A549 (cell line): ENCODE data around the gene WDHD1.
A peak's percentile ranks its signal among the peaks of the same experiment; 100 is the strongest.

ENCODE experiments used
- CEBPB ChIP-seq, 2 experiments: fragments of >200 bp in 1 of 2; sonication (Bioruptor Twin) in 1 of 2; formaldehyde crosslinking in 1 of 2; IDR thresholded peaks; 2 replicates each; pipeline ENCODE4 v1.6.1; 2012 to 2016
- EP300 ChIP-seq, 2 experiments: fragments of >200 bp; sonication (Bioruptor Twin); formaldehyde crosslinking; IDR thresholded peaks; 2 replicates in 1 of 2; 3 replicates in 1 of 2; pipeline ENCODE4 v1.6.1; 2016 to 2017
- ESRRA ChIP-seq: fragments of 150-350 bp; IDR thresholded peaks from 2 replicates; pipeline ENCODE4 v1.6.1; 2014; ENCODE audit warnings: mild to moderate bottlenecking, low read length, borderline replicate concordance
- FOSL2 ChIP-seq, 2 experiments: fragments of 450-650 bp in 1 of 2; fragments of >200 bp in 1 of 2; sonication (Bioruptor Twin) in 1 of 2; formaldehyde crosslinking; IDR thresholded peaks; 2 replicates each; pipeline versions ENCODE4 v1.5.0 to v1.6.1; 2016 to 2020; ENCODE audit warnings: mild to moderate bottlenecking in 1 of 2, moderate library complexity in 1 of 2
- JUN ChIP-seq, 2 experiments: fragments of >200 bp; sonication (Bioruptor Twin); formaldehyde crosslinking; IDR thresholded peaks; 2 replicates in 1 of 2; 3 replicates in 1 of 2; pipeline ENCODE4 v1.6.1; 2016 to 2017
- MAFK ChIP-seq: fragments of 450-650 bp; IDR thresholded peaks from 2 replicates; pipeline ENCODE4 v1.6.1; 2014; ENCODE audit not compliant: partially characterized antibody
- NFE2L2 ChIP-seq: fragments of 150-350 bp; conservative IDR thresholded peaks from 2 replicates; pipeline ENCODE4 v1.6.1; 2014; ENCODE audit warnings: low read length
- RAD21 ChIP-seq, 2 experiments: fragments of >200 bp in 1 of 2; sonication (Bioruptor Twin) in 1 of 2; formaldehyde crosslinking in 1 of 2; IDR thresholded peaks in 1 of 2; conservative IDR thresholded peaks in 1 of 2; 2 replicates in 1 of 2; 3 replicates in 1 of 2; pipeline ENCODE4 v1.6.1; 2012 to 2018; ENCODE audit warnings: inconsistent platforms in 1 of 2
- TFCP2L1 ChIP-seq: fragments of 250-450 bp; sonication (Bioruptor Pico); IDR thresholded peaks from 2 replicates; pipeline ENCODE4 v1.5.0; 2021; ENCODE audit warnings: mild to moderate bottlenecking
- ZC3H11A ChIP-seq: fragments of 450-650 bp; IDR thresholded peaks from 2 replicates; pipeline ENCODE4 v1.6.1; 2014; ENCODE audit warnings: antibody characterized with exemption, mild to moderate bottlenecking
- TF ChIP-seq, protein P1 (sequence below): fragments of >200 bp; sonication (Bioruptor Twin); formaldehyde crosslinking; IDR thresholded peaks from 3 replicates; pipeline ENCODE4 v1.5.1; 2016
- TF ChIP-seq, protein P2 (sequence below): fragments of 450-650 bp; IDR thresholded peaks from 2 replicates; pipeline ENCODE4 v1.6.1; 2014; ENCODE audit warnings: antibody characterized with exemption
- TF ChIP-seq, protein P3 (sequence below): IDR thresholded peaks from 2 replicates; pipeline ENCODE4 v1.6.1; 2012
- TF ChIP-seq, protein P4 (sequence below): fragments of 200-600 bp; sonication (generic); IDR thresholded peaks from 2 replicates; pipeline ENCODE4 v1.6.1; 2016; ENCODE audit warnings: antibody characterized with exemption, mild to moderate bottlenecking, moderate library complexity

DNA sequence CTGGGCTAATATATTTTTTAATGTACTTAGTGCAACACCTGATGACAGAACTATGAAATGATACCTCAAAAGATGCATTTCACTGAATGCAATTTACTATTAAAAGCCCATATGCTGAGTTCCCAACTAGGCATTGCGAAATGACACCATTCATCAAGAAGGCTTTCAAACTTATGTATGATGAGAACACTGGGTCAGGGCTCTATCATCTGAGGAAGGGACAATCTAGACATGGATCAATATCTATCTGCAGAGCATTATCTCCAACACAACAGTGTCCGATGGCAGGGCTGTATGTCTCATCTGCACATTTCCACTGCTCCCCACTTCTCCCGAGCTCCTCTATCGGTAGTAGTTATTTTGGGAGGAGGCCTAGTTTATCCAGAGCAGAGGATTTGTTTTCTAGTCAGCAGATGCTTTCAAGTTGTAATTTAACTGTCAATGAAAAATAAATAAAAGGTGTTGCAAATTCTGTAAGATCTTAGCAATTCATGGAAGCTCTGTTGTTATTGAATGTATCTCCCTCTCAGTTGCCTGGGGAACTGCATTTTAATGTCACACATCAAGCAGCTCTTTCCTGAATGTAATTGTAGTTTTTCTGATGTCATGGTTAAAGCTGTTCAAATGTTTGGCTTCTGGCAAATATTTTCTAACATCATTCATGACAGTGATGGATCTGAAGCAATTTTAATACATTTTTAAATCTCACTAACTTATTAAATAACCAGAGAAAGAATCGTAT, 116.9 kb downstream of the WDHD1 start:
- TF ChIP-seq FOSL2 (IDR thresholded peaks at IDR 0.05) (no peak), FOSL2 (CRISPR knock-in tag; IDR thresholded peaks at IDR 0.05) (no peak), JUN (IDR thresholded peaks at IDR 0.05) (no peak), CEBPB (IDR thresholded peaks at IDR 0.05) (peak in 1 of 2 experiments; percentile 23; a peak in 1 of 4 replicates), RAD21 (conservative IDR thresholded peaks at IDR 0.05 in 1 of 2, IDR thresholded peaks at IDR 0.05 in 1 of 2) (no peak), TFCP2L1 (CRISPR knock-in tag) (no peak), ZC3H11A (no peak), EP300 (IDR thresholded peaks at IDR 0.05) (no peak), NFE2L2 (no peak), MAFK (no peak), ESRRA (no peak)
- TF ChIP-seq, protein P1, sequence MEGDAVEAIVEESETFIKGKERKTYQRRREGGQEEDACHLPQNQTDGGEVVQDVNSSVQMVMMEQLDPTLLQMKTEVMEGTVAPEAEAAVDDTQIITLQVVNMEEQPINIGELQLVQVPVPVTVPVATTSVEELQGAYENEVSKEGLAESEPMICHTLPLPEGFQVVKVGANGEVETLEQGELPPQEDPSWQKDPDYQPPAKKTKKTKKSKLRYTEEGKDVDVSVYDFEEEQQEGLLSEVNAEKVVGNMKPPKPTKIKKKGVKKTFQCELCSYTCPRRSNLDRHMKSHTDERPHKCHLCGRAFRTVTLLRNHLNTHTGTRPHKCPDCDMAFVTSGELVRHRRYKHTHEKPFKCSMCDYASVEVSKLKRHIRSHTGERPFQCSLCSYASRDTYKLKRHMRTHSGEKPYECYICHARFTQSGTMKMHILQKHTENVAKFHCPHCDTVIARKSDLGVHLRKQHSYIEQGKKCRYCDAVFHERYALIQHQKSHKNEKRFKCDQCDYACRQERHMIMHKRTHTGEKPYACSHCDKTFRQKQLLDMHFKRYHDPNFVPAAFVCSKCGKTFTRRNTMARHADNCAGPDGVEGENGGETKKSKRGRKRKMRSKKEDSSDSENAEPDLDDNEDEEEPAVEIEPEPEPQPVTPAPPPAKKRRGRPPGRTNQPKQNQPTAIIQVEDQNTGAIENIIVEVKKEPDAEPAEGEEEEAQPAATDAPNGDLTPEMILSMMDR = no peak
- TF ChIP-seq, protein P2, sequence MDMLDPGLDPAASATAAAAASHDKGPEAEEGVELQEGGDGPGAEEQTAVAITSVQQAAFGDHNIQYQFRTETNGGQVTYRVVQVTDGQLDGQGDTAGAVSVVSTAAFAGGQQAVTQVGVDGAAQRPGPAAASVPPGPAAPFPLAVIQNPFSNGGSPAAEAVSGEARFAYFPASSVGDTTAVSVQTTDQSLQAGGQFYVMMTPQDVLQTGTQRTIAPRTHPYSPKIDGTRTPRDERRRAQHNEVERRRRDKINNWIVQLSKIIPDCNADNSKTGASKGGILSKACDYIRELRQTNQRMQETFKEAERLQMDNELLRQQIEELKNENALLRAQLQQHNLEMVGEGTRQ = no peak
- TF ChIP-seq, protein P3, sequence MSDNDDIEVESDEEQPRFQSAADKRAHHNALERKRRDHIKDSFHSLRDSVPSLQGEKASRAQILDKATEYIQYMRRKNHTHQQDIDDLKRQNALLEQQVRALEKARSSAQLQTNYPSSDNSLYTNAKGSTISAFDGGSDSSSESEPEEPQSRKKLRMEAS = no peak
- TF ChIP-seq, protein P4, sequence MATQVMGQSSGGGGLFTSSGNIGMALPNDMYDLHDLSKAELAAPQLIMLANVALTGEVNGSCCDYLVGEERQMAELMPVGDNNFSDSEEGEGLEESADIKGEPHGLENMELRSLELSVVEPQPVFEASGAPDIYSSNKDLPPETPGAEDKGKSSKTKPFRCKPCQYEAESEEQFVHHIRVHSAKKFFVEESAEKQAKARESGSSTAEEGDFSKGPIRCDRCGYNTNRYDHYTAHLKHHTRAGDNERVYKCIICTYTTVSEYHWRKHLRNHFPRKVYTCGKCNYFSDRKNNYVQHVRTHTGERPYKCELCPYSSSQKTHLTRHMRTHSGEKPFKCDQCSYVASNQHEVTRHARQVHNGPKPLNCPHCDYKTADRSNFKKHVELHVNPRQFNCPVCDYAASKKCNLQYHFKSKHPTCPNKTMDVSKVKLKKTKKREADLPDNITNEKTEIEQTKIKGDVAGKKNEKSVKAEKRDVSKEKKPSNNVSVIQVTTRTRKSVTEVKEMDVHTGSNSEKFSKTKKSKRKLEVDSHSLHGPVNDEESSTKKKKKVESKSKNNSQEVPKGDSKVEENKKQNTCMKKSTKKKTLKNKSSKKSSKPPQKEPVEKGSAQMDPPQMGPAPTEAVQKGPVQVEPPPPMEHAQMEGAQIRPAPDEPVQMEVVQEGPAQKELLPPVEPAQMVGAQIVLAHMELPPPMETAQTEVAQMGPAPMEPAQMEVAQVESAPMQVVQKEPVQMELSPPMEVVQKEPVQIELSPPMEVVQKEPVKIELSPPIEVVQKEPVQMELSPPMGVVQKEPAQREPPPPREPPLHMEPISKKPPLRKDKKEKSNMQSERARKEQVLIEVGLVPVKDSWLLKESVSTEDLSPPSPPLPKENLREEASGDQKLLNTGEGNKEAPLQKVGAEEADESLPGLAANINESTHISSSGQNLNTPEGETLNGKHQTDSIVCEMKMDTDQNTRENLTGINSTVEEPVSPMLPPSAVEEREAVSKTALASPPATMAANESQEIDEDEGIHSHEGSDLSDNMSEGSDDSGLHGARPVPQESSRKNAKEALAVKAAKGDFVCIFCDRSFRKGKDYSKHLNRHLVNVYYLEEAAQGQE = no peak
